Trophoblast cell (in vitro differentiated cells and primary cell): Measurements from ENCODE around the gene ERF.

ENCODE experiments used
- DNase-seq, 2 donors: peaks; one replicate each; pipeline ENCODE4 v3.0.0-alpha.2; 2016
- H2AFZ ChIP-seq: 2 replicates; pipeline ENCODE4 v1.6.1; 2013; ENCODE audit warnings: low read length, moderate library complexity, mild to moderate bottlenecking; ENCODE audit not compliant: insufficient read depth, poor library complexity
- H2AK5ac ChIP-seq: 2 replicates; pipeline ENCODE4 v1.6.1; 2013; ENCODE audit warnings: mild to moderate bottlenecking, low read length
- H2BK120ac ChIP-seq: 2 replicates; pipeline ENCODE4 v1.6.1; 2013; ENCODE audit warnings: low read length, mild to moderate bottlenecking, moderate library complexity; ENCODE audit not compliant: insufficient read depth, poor library complexity
- H2BK12ac ChIP-seq: 2 replicates; pipeline ENCODE4 v1.6.1; 2013; ENCODE audit warnings: mild to moderate bottlenecking, low read length, moderate library complexity
- H2BK5ac ChIP-seq: 2 replicates; pipeline ENCODE4 v1.6.1; 2013; ENCODE audit warnings: low read length, low read depth, moderate library complexity, mild to moderate bottlenecking; ENCODE audit not compliant: poor library complexity
- H3K14ac ChIP-seq: 2 replicates; pipeline ENCODE4 v1.6.1; 2013; ENCODE audit warnings: mild to moderate bottlenecking, low read length
- H3K18ac ChIP-seq: 2 replicates; pipeline ENCODE4 v1.6.1; 2013; ENCODE audit warnings: mild to moderate bottlenecking, low read length
- H3K23ac ChIP-seq: 2 replicates; pipeline ENCODE4 v1.6.1; 2013; ENCODE audit warnings: low read length
- H3K27ac ChIP-seq: 2 replicates; pipeline ENCODE4 v1.5.1; 2013; ENCODE audit warnings: low read depth, mild to moderate bottlenecking, inconsistent platforms, low read length, moderate library complexity
- H3K27me3 ChIP-seq: 2 replicates; pipeline ENCODE4 v1.6.1; 2013; ENCODE audit warnings: inconsistent platforms, mild to moderate bottlenecking, low read length, moderate library complexity; ENCODE audit not compliant: insufficient read depth
- H3K36me3 ChIP-seq, 2 experiments: 1 replicate in 1 of 2; 2 replicates in 1 of 2; pipeline ENCODE4 v1.6.1; 2013; ENCODE audit warnings: low read length in 2 of 2, mild to moderate bottlenecking in 2 of 2, moderate library complexity in 1 of 2; ENCODE audit not compliant: insufficient read depth in 2 of 2, control insufficient read depth in 1 of 2
- H3K4ac ChIP-seq: 2 replicates; pipeline ENCODE4 v1.6.1; 2013; ENCODE audit warnings: low read depth, mild to moderate bottlenecking, low read length, moderate library complexity
- H3K4me1 ChIP-seq, 2 experiments: 1 replicate in 1 of 2; 2 replicates in 1 of 2; pipeline ENCODE4 v1.6.1; 2013; ENCODE audit warnings: low read length in 2 of 2, mild to moderate bottlenecking in 2 of 2, moderate library complexity in 1 of 2; ENCODE audit not compliant: insufficient read depth in 2 of 2, control insufficient read depth in 1 of 2
- H3K4me2 ChIP-seq: 2 replicates; pipeline ENCODE4 v1.6.1; 2013; ENCODE audit warnings: inconsistent platforms, mild to moderate bottlenecking, low read length, moderate library complexity
- H3K4me3 ChIP-seq: 2 replicates; pipeline ENCODE4 v1.5.1; 2013; ENCODE audit warnings: mild to moderate bottlenecking, low read depth, low read length, inconsistent platforms
- H3K79me1 ChIP-seq: one replicate; pipeline ENCODE4 v1.6.1; 2013; ENCODE audit warnings: low read length
- H3K79me2 ChIP-seq: 2 replicates; pipeline ENCODE4 v1.6.1; 2013; ENCODE audit warnings: low read length, mild to moderate bottlenecking; ENCODE audit not compliant: control insufficient read depth, insufficient read depth, poor library complexity
- H3K9ac ChIP-seq: 2 replicates; pipeline ENCODE4 v1.6.1; 2013; ENCODE audit warnings: mild to moderate bottlenecking, low read length
- H3K9me3 ChIP-seq: 2 replicates; pipeline ENCODE4 v1.6.1; 2013; ENCODE audit warnings: low read depth, mild to moderate bottlenecking, control low read depth, inconsistent platforms, low read length; ENCODE audit not compliant: insufficient read depth
- H4K12ac ChIP-seq: 2 replicates; pipeline ENCODE4 v1.6.1; 2013; ENCODE audit warnings: low read depth, mild to moderate bottlenecking, low read length, moderate library complexity
- H4K8ac ChIP-seq: 2 replicates; pipeline ENCODE4 v1.6.1; 2013; ENCODE audit warnings: low read depth, mild to moderate bottlenecking, low read length, moderate library complexity
- H4K91ac ChIP-seq: one replicate; pipeline ENCODE4 v1.6.1; 2013; ENCODE audit warnings: low read depth, mild to moderate bottlenecking, low read length, moderate library complexity
- WGBS: extraction: QIAGEN DNeasy Blood & Tissue Kit; methylation state at CpG from one replicate; pipeline ENCODE4 v1.1.7; 2013; ENCODE audit warnings: missing lambda C conversion rate; ENCODE audit not compliant: insufficient read length, insufficient coverage; ENCODE audit errors: extremely low coverage; 5-methylcytosine and 5-hydroxymethylcytosine counted together

The ERF gene

DNA sequence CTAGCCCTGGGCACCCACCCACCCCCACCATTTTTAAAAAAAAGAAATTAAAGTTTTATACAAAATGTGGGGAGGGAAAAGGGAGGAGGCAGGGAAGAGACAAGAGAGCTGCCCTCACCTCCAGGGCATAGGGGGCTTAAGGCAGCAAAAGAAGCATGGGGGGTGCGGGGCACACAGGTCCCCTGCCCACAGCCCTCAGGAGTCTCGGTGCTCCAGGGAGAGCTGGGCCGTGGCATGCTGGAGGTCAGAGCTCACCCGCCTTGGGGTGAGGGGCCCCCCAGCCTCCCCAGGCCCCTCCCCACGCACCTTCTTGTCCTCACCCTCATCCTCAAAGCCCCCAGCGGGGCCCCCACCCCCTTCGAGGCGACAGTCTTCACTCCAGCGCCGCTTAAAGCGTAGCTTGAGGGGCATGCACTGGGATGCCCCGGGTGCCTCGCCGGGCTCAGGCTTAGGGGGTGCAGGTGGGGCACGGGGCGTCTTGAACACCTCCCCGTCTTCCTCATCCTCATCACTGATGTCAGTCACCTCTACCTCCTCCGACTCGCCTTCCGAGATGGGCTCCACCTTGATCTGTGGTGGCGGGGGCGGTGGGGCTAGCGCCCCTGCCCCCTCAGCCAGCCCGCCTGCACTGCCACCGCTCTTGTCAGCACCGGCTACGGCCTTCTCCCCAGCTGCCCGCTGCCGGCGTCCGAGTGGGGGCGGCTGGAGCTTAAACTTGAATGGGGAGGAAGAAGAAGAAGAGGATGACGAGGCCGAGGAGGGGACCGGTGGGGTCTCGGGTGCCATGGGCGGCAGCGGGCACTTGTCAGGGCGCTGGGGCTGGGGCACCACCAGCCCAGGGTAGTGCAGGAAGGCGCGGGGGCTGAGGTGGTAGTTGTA lies 6.4 kb downstream of the ERF start:
- H2BK12ac ChIP-seq = no peak overlapping the region
- H3K4me2 ChIP-seq = no peak overlapping the region
- H4K8ac ChIP-seq = no peak overlapping the region
- peaks cover 19% of the 10 kb centered on the region for H3K79me2 ChIP-seq
- H4K91ac ChIP-seq = no peak overlapping the region
- no peak overlapping the region for H4K12ac ChIP-seq
- peak overlapping the region; percentile 38 for H3K18ac ChIP-seq
- no peak for DNase-seq
- no peaks in the 10 kb centered on the region for H3K27me3 ChIP-seq
- H3K23ac ChIP-seq = no peak overlapping the region
- H2BK120ac ChIP-seq = no peak overlapping the region
- H3K4me1 ChIP-seq = peaks cover 27 to 30% of the 10 kb centered on the region in 2 experiments
- H3K4ac ChIP-seq = no peak overlapping the region
- H3K79me1 ChIP-seq = peaks cover 18% of the 10 kb centered on the region
- H3K9me3 ChIP-seq = no peaks in the 10 kb centered on the region
- H3K4me3 ChIP-seq = no peak overlapping the region
- no peak overlapping the region for H3K27ac ChIP-seq
- no peak overlapping the region for H2AK5ac ChIP-seq
- H2BK5ac ChIP-seq = no peak overlapping the region
- peaks cover 37 to 41% of the 10 kb centered on the region in 2 experiments for H3K36me3 ChIP-seq
- H2AFZ ChIP-seq = no peak overlapping the region
- WGBS = no CpG with 5 or more reads among the region's 41 CpGs
- H3K9ac ChIP-seq = no peak overlapping the region
- H3K14ac ChIP-seq = no peak overlapping the region

DNA sequence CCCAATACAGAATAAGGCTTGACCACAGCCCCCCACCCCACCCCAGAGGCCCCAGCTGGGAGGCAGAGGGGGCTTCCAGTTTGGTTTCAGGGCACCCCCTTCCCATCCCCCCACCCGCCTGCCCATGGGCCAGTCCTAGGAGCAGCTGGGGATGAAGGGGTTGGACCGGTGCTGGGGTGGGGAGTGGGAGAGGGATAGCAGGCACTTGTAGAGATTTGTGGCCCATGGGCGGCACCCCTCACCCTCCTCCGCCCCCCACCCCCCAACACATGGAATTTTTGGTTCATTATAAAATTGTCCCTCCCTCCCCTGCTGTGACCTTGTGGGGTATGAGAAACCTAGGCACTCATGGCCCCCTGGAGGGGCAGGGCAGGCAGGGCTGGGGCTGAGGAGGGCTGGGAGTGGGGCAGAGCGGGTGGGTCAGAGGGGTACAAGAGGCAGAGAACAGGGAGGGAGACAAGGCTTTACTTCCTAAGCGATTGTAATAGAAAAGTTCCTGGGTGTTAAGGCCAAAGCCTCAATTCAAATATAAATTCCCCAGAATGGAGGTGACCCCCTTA lies 7.2 kb downstream of the ERF start:
- H3K18ac ChIP-seq = no peak overlapping the region
- no peaks in the 10 kb centered on the region for H3K27me3 ChIP-seq
- H3K27ac ChIP-seq = no peak overlapping the region
- no peak overlapping the region for H2BK12ac ChIP-seq
- H2AFZ ChIP-seq = no peak overlapping the region
- peaks cover 37 to 38% of the 10 kb centered on the region in 2 experiments for H3K36me3 ChIP-seq
- no peak overlapping the region for H3K4me3 ChIP-seq
- H2BK5ac ChIP-seq = no peak overlapping the region
- H3K4ac ChIP-seq = no peak overlapping the region
- H3K9ac ChIP-seq = no peak overlapping the region
- no peak overlapping the region for H3K14ac ChIP-seq
- peaks cover 11% of the 10 kb centered on the region for H3K79me2 ChIP-seq
- H3K4me1 ChIP-seq = peaks cover 25 to 28% of the 10 kb centered on the region in 2 experiments
- H2BK120ac ChIP-seq = no peak overlapping the region
- no peak overlapping the region for H2AK5ac ChIP-seq
- no CpG with 5 or more reads among the region's 6 CpGs for WGBS
- no peak overlapping the region for H3K4me2 ChIP-seq
- H4K91ac ChIP-seq = no peak overlapping the region
- DNase-seq = no peak
- no peak overlapping the region for H3K23ac ChIP-seq
- H3K9me3 ChIP-seq = no peaks in the 10 kb centered on the region
- no peak overlapping the region for H4K8ac ChIP-seq
- no peak overlapping the region for H4K12ac ChIP-seq
- peaks cover 13% of the 10 kb centered on the region for H3K79me1 ChIP-seq

DNA sequence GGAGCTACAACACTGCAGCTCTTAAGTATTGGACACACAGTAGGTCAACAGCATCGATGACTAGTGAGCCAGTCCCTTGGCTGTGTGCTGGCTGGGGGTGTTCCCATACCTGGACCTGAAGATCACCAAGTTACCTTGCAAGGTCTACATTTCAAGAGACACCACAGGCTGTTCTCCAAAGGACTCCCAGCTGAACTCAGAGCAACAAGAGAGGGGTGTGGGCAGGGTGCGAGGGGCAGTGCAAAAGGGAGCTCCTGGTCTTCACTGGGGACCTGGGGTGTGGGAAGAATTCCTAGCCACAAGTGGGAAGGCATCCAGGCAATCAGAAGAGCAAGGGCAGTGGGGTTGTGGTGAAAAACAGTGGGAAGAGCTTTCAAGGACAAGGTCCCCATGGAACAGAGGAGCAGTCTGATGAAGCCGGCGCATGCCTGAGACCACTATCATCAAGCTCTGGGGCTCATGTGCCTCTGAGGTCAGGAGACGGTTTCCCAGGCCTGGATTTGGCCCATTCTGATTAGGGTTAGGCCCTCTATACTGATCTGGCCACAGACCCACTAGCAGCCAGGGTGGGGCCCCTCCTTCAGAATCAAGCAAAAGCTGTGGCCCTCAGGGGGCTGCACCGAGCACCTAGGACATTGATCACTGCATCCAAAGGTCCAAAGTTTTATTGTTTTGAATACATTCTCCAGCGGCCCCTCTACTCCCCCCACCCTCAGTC lies 7.8 kb downstream of the ERF start:
- no peak overlapping the region for H2BK5ac ChIP-seq
- no peak overlapping the region for H3K4me3 ChIP-seq
- H2BK120ac ChIP-seq = no peak overlapping the region
- no peak overlapping the region for H2AFZ ChIP-seq
- DNase-seq = no peak
- H4K12ac ChIP-seq = peak overlapping the region; percentile 40
- H3K36me3 ChIP-seq = peaks cover 35 to 37% of the 10 kb centered on the region in 2 experiments
- H3K27ac ChIP-seq = no peak overlapping the region
- H3K9me3 ChIP-seq = no peaks in the 10 kb centered on the region
- peaks cover 8% of the 10 kb centered on the region for H3K79me2 ChIP-seq
- no peak overlapping the region for H2AK5ac ChIP-seq
- H4K8ac ChIP-seq = no peak overlapping the region
- no peak overlapping the region for H2BK12ac ChIP-seq
- H3K27me3 ChIP-seq = no peaks in the 10 kb centered on the region
- H3K4me2 ChIP-seq = no peak overlapping the region
- H3K9ac ChIP-seq = no peak overlapping the region
- no peak overlapping the region for H3K4ac ChIP-seq
- peaks cover 20 to 23% of the 10 kb centered on the region in 2 experiments for H3K4me1 ChIP-seq
- H4K91ac ChIP-seq = no peak overlapping the region
- H3K14ac ChIP-seq = no peak overlapping the region
- H3K79me1 ChIP-seq = peaks cover 14% of the 10 kb centered on the region
- no CpG with 5 or more reads among the region's 7 CpGs for WGBS
- H3K18ac ChIP-seq = no peak overlapping the region
- H3K23ac ChIP-seq = no peak overlapping the region

DNA sequence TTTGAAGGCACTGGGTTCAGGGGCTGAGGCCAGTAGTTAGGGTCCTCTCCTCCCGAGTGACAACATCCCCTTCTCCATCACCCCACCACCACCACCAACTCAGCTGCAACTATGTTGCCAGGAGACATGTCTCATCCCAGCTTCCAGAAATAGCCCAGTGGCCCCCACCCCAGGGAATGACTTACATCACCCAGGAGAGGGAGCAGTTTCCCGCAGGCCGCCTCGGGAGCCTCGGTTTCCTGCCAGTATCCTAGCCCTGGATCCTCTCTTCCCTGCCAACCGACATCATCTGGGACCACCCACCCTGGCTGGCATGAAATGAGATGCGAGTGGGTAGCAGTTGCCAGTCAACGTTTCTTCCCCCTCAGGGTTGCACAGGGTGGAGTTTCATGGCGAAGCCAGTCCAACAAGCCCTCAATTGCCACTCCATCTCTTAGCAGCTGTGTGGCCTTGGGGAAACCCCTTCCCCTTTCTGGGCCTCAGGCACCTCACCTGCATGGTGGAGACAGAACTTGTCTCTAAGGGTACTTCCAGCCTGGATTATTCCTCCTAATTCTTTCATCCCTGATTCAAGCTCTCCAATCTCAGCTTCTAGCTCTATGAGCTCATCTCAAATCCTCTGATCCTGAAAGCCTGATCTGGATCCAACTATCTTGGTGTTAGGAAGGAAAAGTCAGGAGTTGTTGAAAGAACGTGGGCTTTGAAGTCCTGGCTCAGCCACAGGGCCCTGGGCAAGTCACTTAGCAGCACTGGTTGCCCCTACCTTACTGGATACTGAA lies 8.6 kb downstream of the ERF start:
- H3K23ac ChIP-seq = no peak overlapping the region
- no peaks in the 10 kb centered on the region for H3K9me3 ChIP-seq
- H3K79me1 ChIP-seq = peaks cover 17% of the 10 kb centered on the region
- H3K27me3 ChIP-seq = no peaks in the 10 kb centered on the region
- H2AK5ac ChIP-seq = no peak overlapping the region
- H3K4me1 ChIP-seq = peaks cover 14 to 17% of the 10 kb centered on the region in 2 experiments
- no peak overlapping the region for H4K91ac ChIP-seq
- peaks cover 33 to 37% of the 10 kb centered on the region in 2 experiments for H3K36me3 ChIP-seq
- H3K4ac ChIP-seq = no peak overlapping the region
- H4K12ac ChIP-seq = no peak overlapping the region
- no peak overlapping the region for H3K14ac ChIP-seq
- no peak overlapping the region for H3K18ac ChIP-seq
- H3K27ac ChIP-seq = no peak overlapping the region
- H3K4me3 ChIP-seq = no peak overlapping the region
- no peak overlapping the region for H3K4me2 ChIP-seq
- DNase-seq = peak; percentile 41 to 56
- H4K8ac ChIP-seq = no peak overlapping the region
- no peak overlapping the region for H2BK12ac ChIP-seq
- H2BK120ac ChIP-seq = no peak overlapping the region
- H2AFZ ChIP-seq = no peak overlapping the region
- peaks cover 6% of the 10 kb centered on the region for H3K79me2 ChIP-seq
- WGBS = no CpG with 5 or more reads among the region's 10 CpGs
- H3K9ac ChIP-seq = no peak overlapping the region
- no peak overlapping the region for H2BK5ac ChIP-seq
